Mucosa of descending colon (tissue), 3 donors: ENCODE measurements around the gene KIF12. TPM values are rescaled to one million over a fixed set of nuclear protein-coding genes. Genes with fewer than 3 reads are reported as not detected.

Experiments used
- ATAC-seq: fragments of 200-7000 bp; cut with Tn5 transposase; one replicate; pipeline ENCODE4 v1.9.1; 2020; ENCODE audit warnings: mild to moderate bottlenecking, moderate library complexity
- DNase-seq, 3 donors: peaks; one replicate each; pipeline ENCODE4 v3.0.0-alpha.2; 2020
- H3K36me3 ChIP-seq: fragments of 200-600 bp; one replicate; pipeline ENCODE4 v1.8.0; 2021; ENCODE audit warnings: low read depth, mild to moderate bottlenecking
- H3K4me1 ChIP-seq: fragments of 200-600 bp; one replicate; pipeline ENCODE4 v1.8.0; 2021; ENCODE audit warnings: low read depth, mild to moderate bottlenecking
- H3K4me3 ChIP-seq: fragments of 200-600 bp; one replicate; pipeline ENCODE4 v1.8.0; 2021; ENCODE audit warnings: mild to moderate bottlenecking
- H3K9me3 ChIP-seq: fragments of 200-600 bp; one replicate; pipeline ENCODE4 v1.8.0; 2021; ENCODE audit warnings: mild to moderate bottlenecking
- CTCF ChIP-seq: fragments of 200-600 bp; IDR thresholded peaks from one replicate; pipeline ENCODE4 v1.8.0; 2022; ENCODE audit warnings: antibody characterized with exemption, mild to moderate bottlenecking
- intact Hi-C, 2 donors: fragments of 100-400 bp; cut with DNase I in 1 of 2; cut with micrococcal nuclease in 1 of 2; formaldehyde crosslinking; loops; one replicate each; pipeline versions ENCODE4 v1.11.0 to v1.11.1; 2022; cut with DNase I, micrococcal nuclease
- total RNA-seq, 3 donors: library from RNA; stranded (reverse); fragmentation: NEBNext Ultra II Directional in 2 of 3; extraction: Animal tissue kit (Norgen Biotek cat#: 25700) in 2 of 3; gene quantifications; one replicate each; pipeline versions ENCODE4 v1.2.1 to v1.2.4, GENCODE V29; 2021 to 2023
- donor health status: DM: no; HTN: no; CAD: no; lungs with moderate emphysema.
- donor health status: DM: no; HTN: no; CAD: no.
- donor health status: DM: no; HTN: yes; CAD: no.

The KIF12 gene
- total RNA-seq, 3 donors from 2014 or later: 12.3 to 36.9 (median 13.6) TPM

GRCh38 chr9:114051706-114052105 is 47.4 kb downstream of the KIF12 start:
- intact Hi-C loops: no loop called here
- ATAC-seq (no peak), DNase-seq (no peak)
- TF ChIP-seq CTCF: no peak
- no peaks in the 10 kb centered on the region for H3K4me1 ChIP-seq
- no peaks in the 10 kb centered on the region for H3K9me3 ChIP-seq
- no peaks in the 10 kb centered on the region for H3K36me3 ChIP-seq
- no peak overlapping the region for H3K4me3 ChIP-seq

- intact Hi-C loops: no loop called here
These were observed 47.8 kb downstream of the KIF12 start for GRCh38 chr9:114051281-114051680.

GRCh38 chr9:114050646-114051045 is 48.4 kb downstream of the KIF12 start:
- DNase-seq: no peak
- H3K4me3 ChIP-seq: no peak overlapping the region
- no peak for ATAC-seq
- TF ChIP-seq CTCF: no peak
- intact Hi-C loops: no loop called here
- no peaks in the 10 kb centered on the region for H3K4me1 ChIP-seq
- H3K36me3 ChIP-seq: no peaks in the 10 kb centered on the region
- no peaks in the 10 kb centered on the region for H3K9me3 ChIP-seq

More at GRCh38 chr9:114051281-114051680, 47.8 kb downstream of the KIF12 start:
- no peak for ATAC-seq
- H3K36me3 ChIP-seq: no peaks in the 10 kb centered on the region
- no peak for DNase-seq
- no peaks in the 10 kb centered on the region for H3K9me3 ChIP-seq
- no peaks in the 10 kb centered on the region for H3K4me1 ChIP-seq
- no peak for TF ChIP-seq CTCF
- no peak overlapping the region for H3K4me3 ChIP-seq

GRCh38 chr9:114050226-114050568 is 48.9 kb downstream of the KIF12 start:
- DNase-seq: no peak
- no peak for TF ChIP-seq CTCF
- no peak overlapping the region for H3K4me3 ChIP-seq
- H3K4me1 ChIP-seq: no peaks in the 10 kb centered on the region
- H3K36me3 ChIP-seq: no peaks in the 10 kb centered on the region
- no peaks in the 10 kb centered on the region for H3K9me3 ChIP-seq
- no peak for ATAC-seq
- intact Hi-C loops: no loop called here

- TF ChIP-seq CTCF: no peak
- Histone ChIP-seq H3K4me3 (no peak overlapping the region), H3K9me3 (no peaks in the 10 kb centered on the region), H3K36me3 (no peaks in the 10 kb centered on the region), H3K4me1 (no peaks in the 10 kb centered on the region)
- no peak for DNase-seq
- no peak for ATAC-seq
- intact Hi-C loops: no loop called here
These were observed 49.5 kb downstream of the KIF12 start for GRCh38 chr9:114049441-114050225.
